ENCODE measurements around the gene SH3TC1. TPM values are rescaled to one million over a fixed set of nuclear protein-coding genes. Genes with fewer than 3 reads are reported as not detected.

The SH3TC1 gene
- total RNA-seq, 2 experiments from 2014 or later, result 7.8 to 8.8 TPM

- no peak for DNase-seq
- Mint-ChIP-seq H3K27ac (no peak overlapping the region), H3K4me1 (no peaks in the 10 kb centered on the region), H3K36me3 (no peaks in the 10 kb centered on the region), H3K4me3 (no peak overlapping the region), H3K9me3 (no peaks in the 10 kb centered on the region), H3K27me3 (peaks cover 24% of the 10 kb centered on the region)
Measured at GRCh38 chr4:8266508-8266907, 67.4 kb downstream of the SH3TC1 start.

GRCh38 chr4:8267077-8267476, 68.0 kb downstream of the SH3TC1 start:
- no peak overlapping the region for H3K4me3 Mint-ChIP-seq
- H3K9me3 Mint-ChIP-seq, result no peaks in the 10 kb centered on the region
- peaks cover 29% of the 10 kb centered on the region for H3K27me3 Mint-ChIP-seq
- no peak overlapping the region for H3K27ac Mint-ChIP-seq
- DNase-seq, result peak; percentile 38
- no peaks in the 10 kb centered on the region for H3K36me3 Mint-ChIP-seq
- H3K4me1 Mint-ChIP-seq, result no peaks in the 10 kb centered on the region

GRCh38 chr4:8268211-8268610, 69.1 kb downstream of the SH3TC1 start:
- H3K27me3 Mint-ChIP-seq, result peaks cover 34% of the 10 kb centered on the region
- H3K36me3 Mint-ChIP-seq, result no peaks in the 10 kb centered on the region
- no peak overlapping the region for H3K27ac Mint-ChIP-seq
- no peaks in the 10 kb centered on the region for H3K4me1 Mint-ChIP-seq
- H3K4me3 Mint-ChIP-seq, result no peak overlapping the region
- DNase-seq, result no peak
- no peaks in the 10 kb centered on the region for H3K9me3 Mint-ChIP-seq

- Mint-ChIP-seq H3K4me1 (no peaks in the 10 kb centered on the region), H3K27ac (no peak overlapping the region), H3K36me3 (no peaks in the 10 kb centered on the region), H3K27me3 (peaks cover 34% of the 10 kb centered on the region), H3K9me3 (no peaks in the 10 kb centered on the region), H3K4me3 (no peak overlapping the region)
- DNase-seq, result no peak
Measured at GRCh38 chr4:8268901-8269534, 69.9 kb downstream of the SH3TC1 start.

GRCh38 chr4:8269535-8270417, 70.7 kb downstream of the SH3TC1 start, which contains the start of gene HTRA3:
TSS of gene HTRA3 (plus strand) at chr4:8269754. CDS start at chr4:8269969, 215 bp downstream.
- Mint-ChIP-seq H3K9me3 (no peaks in the 10 kb centered on the region), H3K4me3 (no peak within 1 kb of the TSS), H3K27ac (no peak within 1 kb of the TSS), H3K27me3 (peaks cover 34% of the 10 kb centered on the region), H3K4me1 (no peaks in the 10 kb centered on the region), H3K36me3 (no peaks in the 10 kb centered on the region)
- peak; percentile 9 for DNase-seq

- Mint-ChIP-seq H3K27me3 (peaks cover 34% of the 10 kb centered on the region), H3K36me3 (no peaks in the 10 kb centered on the region), H3K4me1 (no peaks in the 10 kb centered on the region), H3K27ac (no peak overlapping the region), H3K9me3 (no peaks in the 10 kb centered on the region), H3K4me3 (no peak overlapping the region)
- DNase-seq, result no peak
Measured at GRCh38 chr4:8270418-8270771, 71.3 kb downstream of the SH3TC1 start.

- Mint-ChIP-seq H3K4me3 (no peak overlapping the region), H3K27ac (no peak overlapping the region), H3K36me3 (no peaks in the 10 kb centered on the region), H3K9me3 (no peaks in the 10 kb centered on the region), H3K4me1 (no peaks in the 10 kb centered on the region), H3K27me3 (peaks cover 36% of the 10 kb centered on the region)
- DNase-seq, result no peak
Measured at GRCh38 chr4:8270912-8271815, 72.1 kb downstream of the SH3TC1 start.

GRCh38 chr4:8271821-8272220, 72.7 kb downstream of the SH3TC1 start:
- no peaks in the 10 kb centered on the region for H3K4me1 Mint-ChIP-seq
- no peak overlapping the region for H3K4me3 Mint-ChIP-seq
- H3K27me3 Mint-ChIP-seq, result peaks cover 38% of the 10 kb centered on the region
- H3K27ac Mint-ChIP-seq, result no peak overlapping the region
- no peak for DNase-seq
- H3K9me3 Mint-ChIP-seq, result no peaks in the 10 kb centered on the region
- H3K36me3 Mint-ChIP-seq, result no peaks in the 10 kb centered on the region

GRCh38 chr4:8272472-8273428, 73.7 kb downstream of the SH3TC1 start:
- no peak overlapping the region for H3K27ac Mint-ChIP-seq

GRCh38 chr4:8273450-8273849, 74.4 kb downstream of the SH3TC1 start:
- H3K27ac Mint-ChIP-seq, result no peak overlapping the region

More at GRCh38 chr4:8272472-8273428, 73.7 kb downstream of the SH3TC1 start:
- Mint-ChIP-seq H3K4me1 (no peaks in the 10 kb centered on the region), H3K9me3 (no peaks in the 10 kb centered on the region), H3K27me3 (peaks cover 41% of the 10 kb centered on the region), H3K36me3 (no peaks in the 10 kb centered on the region), H3K4me3 (no peak overlapping the region)
- DNase-seq, result no peak

GRCh38 chr4:8274066-8274652, 75.1 kb downstream of the SH3TC1 start:
- no peaks in the 10 kb centered on the region for H3K36me3 Mint-ChIP-seq
- H3K27me3 Mint-ChIP-seq, result peaks cover 32% of the 10 kb centered on the region
- no peak for DNase-seq
- H3K9me3 Mint-ChIP-seq, result no peaks in the 10 kb centered on the region
- H3K4me1 Mint-ChIP-seq, result no peaks in the 10 kb centered on the region
- no peak overlapping the region for H3K4me3 Mint-ChIP-seq
- no peak overlapping the region for H3K27ac Mint-ChIP-seq

More at GRCh38 chr4:8273450-8273849, 74.4 kb downstream of the SH3TC1 start:
- H3K4me1 Mint-ChIP-seq, result no peaks in the 10 kb centered on the region
- H3K36me3 Mint-ChIP-seq, result no peaks in the 10 kb centered on the region
- H3K4me3 Mint-ChIP-seq, result no peak overlapping the region
- DNase-seq, result no peak
- H3K27me3 Mint-ChIP-seq, result peaks cover 39% of the 10 kb centered on the region
- H3K9me3 Mint-ChIP-seq, result no peaks in the 10 kb centered on the region

- DNase-seq, result no peak
- no peaks in the 10 kb centered on the region for H3K4me1 Mint-ChIP-seq
- H3K36me3 Mint-ChIP-seq, result no peaks in the 10 kb centered on the region
- no peaks in the 10 kb centered on the region for H3K9me3 Mint-ChIP-seq
- H3K27me3 Mint-ChIP-seq, result peaks cover 31% of the 10 kb centered on the region
- no peak overlapping the region for H3K27ac Mint-ChIP-seq
- H3K4me3 Mint-ChIP-seq, result no peak overlapping the region
Measured at GRCh38 chr4:8274765-8275547, 75.9 kb downstream of the SH3TC1 start.

GRCh38 chr4:8275548-8275910, 76.4 kb downstream of the SH3TC1 start:
- H3K4me1 Mint-ChIP-seq, result no peaks in the 10 kb centered on the region
- no peak overlapping the region for H3K27ac Mint-ChIP-seq
- H3K9me3 Mint-ChIP-seq, result no peaks in the 10 kb centered on the region
- peaks cover 27% of the 10 kb centered on the region for H3K27me3 Mint-ChIP-seq
- H3K4me3 Mint-ChIP-seq, result no peak overlapping the region
- no peaks in the 10 kb centered on the region for H3K36me3 Mint-ChIP-seq
- no peak for DNase-seq

Data from activated naive CD8-positive, alpha-beta T cell treated with anti-CD3 and anti-CD28 coated beads for 36 hours (primary cell).